T-helper 2 cell treated with Interferon-gamma antibody and Interleukin-4, amounts not matched to agents 100 ng/mL and 5 ng/mL, for 36 hours (primary cell): ENCODE data around the gene ZNF664. TPM values are rescaled to one million over a fixed set of nuclear protein-coding genes. Genes with fewer than 3 reads are reported as not detected.

Experiments used
- intact Hi-C: fragments of 100-400 bp; cut with micrococcal nuclease; formaldehyde crosslinking; loops from one replicate; pipeline ENCODE4 v1.15.1; 2023
- total RNA-seq: library from RNA; stranded (reverse); gene quantifications from 2 replicates; pipeline ENCODE4 v1.2.3, GENCODE V29; 2022

The ZNF664 gene
- total RNA-seq, 1 donor from 2014 or later: 56.4 TPM

GRCh38 chr12:124028555-124028925 is 55.5 kb downstream of the ZNF664 start:
- intact Hi-C loops: no loop called here

- intact Hi-C loops: loop anchor here (5.0 kb wide), 1 partner anchor 123 kb away; no protein-coding TSS in a partner anchor
These were observed 57.0 kb downstream of the ZNF664 start for GRCh38 chr12:124030008-124030407.

- intact Hi-C loops: loop anchor here (5.0 kb wide), 1 partner anchor 123 kb away; no protein-coding TSS in a partner anchor
These were observed 57.5 kb downstream of the ZNF664 start for GRCh38 chr12:124030510-124030909.

GRCh38 chr12:124031058-124031457 is 58.0 kb downstream of the ZNF664 start:
- intact Hi-C loops: loop anchor here (5.0 kb wide), 1 partner anchor 124 kb away; no protein-coding TSS in a partner anchor

GRCh38 chr12:124032265-124032886 is 59.4 kb downstream of the ZNF664 start:
- intact Hi-C loops: loop anchor here (5.0 kb wide), 1 partner anchor 125 kb away; no protein-coding TSS in a partner anchor

- intact Hi-C loops: loop anchor here (5.0 kb wide), 1 partner anchor 127 kb away; no protein-coding TSS in a partner anchor
These were observed 60.8 kb downstream of the ZNF664 start for GRCh38 chr12:124033859-124034258.

- intact Hi-C loops: loop anchor here (5.0 kb wide), 1 partner anchor 127 kb away; no protein-coding TSS in a partner anchor
These were observed 61.3 kb downstream of the ZNF664 start for GRCh38 chr12:124034297-124034696.

- intact Hi-C loops: no loop called here
These were observed 62.1 kb downstream of the ZNF664 start for GRCh38 chr12:124035163-124035562.

GRCh38 chr12:124036171-124036598 is 63.2 kb downstream of the ZNF664 start:
- intact Hi-C loops: loop anchor here (1.0 kb wide), 3 partner anchors 285 to 736 kb away; no protein-coding TSS in a partner anchor

GRCh38 chr12:124036657-124037109 is 63.7 kb downstream of the ZNF664 start:
- intact Hi-C loops: loop anchor here (1.0 kb wide), 3 partner anchors 285 to 736 kb away; no protein-coding TSS in a partner anchor

- intact Hi-C loops: no loop called here
These were observed 64.3 kb downstream of the ZNF664 start for GRCh38 chr12:124037331-124037730.

GRCh38 chr12:124039276-124039675 is 66.3 kb downstream of the ZNF664 start:
- intact Hi-C loops: no loop called here

GRCh38 chr12:124040291-124040690 is 67.3 kb downstream of the ZNF664 start:
- intact Hi-C loops: no loop called here

- intact Hi-C loops: no loop called here
These were observed 67.7 kb downstream of the ZNF664 start for GRCh38 chr12:124040737-124041136.

GRCh38 chr12:124041907-124042306 is 68.9 kb downstream of the ZNF664 start:
- intact Hi-C loops: no loop called here

GRCh38 chr12:124044021-124044420 is 71.0 kb downstream of the ZNF664 start:
- intact Hi-C loops: no loop called here

- intact Hi-C loops: no loop called here
These were observed 71.8 kb downstream of the ZNF664 start for GRCh38 chr12:124044809-124045321.

- intact Hi-C loops: no loop called here
These were observed 72.8 kb downstream of the ZNF664 start for GRCh38 chr12:124045671-124046455.

- intact Hi-C loops: no loop called here
These were observed 73.4 kb downstream of the ZNF664 start for GRCh38 chr12:124046456-124046740.

GRCh38 chr12:124047045-124047566 is 74.1 kb downstream of the ZNF664 start:
- intact Hi-C loops: no loop called here

- intact Hi-C loops: no loop called here
These were observed 76.6 kb downstream of the ZNF664 start for GRCh38 chr12:124049451-124050094.
